ENCODE data around the gene CADM1.

GRCh38 chr11:115148101-115148500 is 356.1 kb downstream of the CADM1 start:
- TF ChIP-seq POLR2AphosphoS5 (IDR thresholded peaks at IDR 0.05) = no peak
- TF ChIP-seq CTCF (IDR thresholded peaks at IDR 0.05) = no peak
- no peak for TF ChIP-seq POLR2A (IDR thresholded peaks at IDR 0.05)

Data from prostate gland (tissue), 2 donors.